Peyer's patch (tissue), 4 donors: Measurements from ENCODE around the gene EPS8L3. TPM values are rescaled to one million over a fixed set of nuclear protein-coding genes. Genes with fewer than 3 reads are reported as not detected.

Source experiments
- DNase-seq, 3 donors: peaks; one replicate each; pipeline ENCODE4 v3.0.0-alpha.2; 2017 to 2019
- H3K27ac ChIP-seq, 4 donors: fragments of 200-600 bp; sonication (generic); one replicate each; pipeline ENCODE4 v1.5.1; 2016 to 2019
- H3K27me3 ChIP-seq, 2 donors: fragments of 200-600 bp; sonication (generic); one replicate each; pipeline ENCODE4 v1.5.1; 2019
- H3K36me3 ChIP-seq, 3 donors: fragments of 200-600 bp; sonication (generic); one replicate each; pipeline ENCODE4 v1.5.1; 2016 to 2019
- H3K4me1 ChIP-seq, 4 donors: fragments of 200-600 bp; sonication (generic); one replicate each; pipeline ENCODE4 v1.5.1; 2016 to 2019
- H3K4me3 ChIP-seq, 4 donors: fragments of 200-600 bp; sonication (generic); 1 replicate in 3 of 4; 2 replicates in 1 of 4; pipeline ENCODE4 v1.5.1; 2016 to 2019; ENCODE audit warnings: mild to moderate bottlenecking in 1 of 4
- H3K9me3 ChIP-seq, 4 donors: fragments of 200-600 bp; sonication (generic); one replicate each; pipeline ENCODE4 v1.5.1; 2016 to 2019; ENCODE audit warnings: mild to moderate bottlenecking in 1 of 4
- CTCF ChIP-seq, 6 experiments: fragments of 450-650 bp in 4 of 6; fragments of 200-600 bp in 2 of 6; sonication (generic) in 1 of 6; IDR thresholded peaks; one replicate each; pipeline ENCODE4 v1.5.1; 2017 to 2019; ENCODE audit warnings: antibody characterized with exemption in 6 of 6, mild to moderate bottlenecking in 3 of 6, moderate library complexity in 1 of 6
- POLR2A ChIP-seq, 2 donors: fragments of 450-650 bp; IDR thresholded peaks; one replicate each; pipeline ENCODE4 v1.5.1; 2017; ENCODE audit warnings: antibody characterized with exemption in 2 of 2, mild to moderate bottlenecking in 2 of 2, moderate library complexity in 2 of 2
- total RNA-seq, 4 donors: library from RNA; depleted of rRNA; stranded (reverse); fragments of >200 nt; gene quantifications; one replicate each; pipeline ENCODE4 v1.1.0, GENCODE V29; 2016

The EPS8L3 gene
- total RNA-seq, 4 donors from 2014 or later: 263 to 745 (median 649) TPM

GRCh38 chr1:109788695-109789521 is 25.2 kb upstream of the EPS8L3 start:
- H3K9me3 ChIP-seq: no peaks in the 10 kb centered on the region
- H3K36me3 ChIP-seq: no peaks in the 10 kb centered on the region
- DNase-seq: peak in 2 of 3 donors; percentile 45 to 50
- no peak overlapping the region for H3K4me3 ChIP-seq
- no peak overlapping the region for H3K27ac ChIP-seq
- H3K4me1 ChIP-seq: peaks cover 4 to 71% (median 11%) of the 10 kb centered on the region in 4 donors
- peak in 3 of 6 experiments; percentile 31 to 36 (median 32) for TF ChIP-seq CTCF (IDR thresholded peaks at IDR 0.05)
- no peak for TF ChIP-seq POLR2A (IDR thresholded peaks at IDR 0.05)
- no peaks in the 10 kb centered on the region for H3K27me3 ChIP-seq

- Histone ChIP-seq H3K36me3 (no peaks in the 10 kb centered on the region), H3K4me3 (no peak overlapping the region), H3K9me3 (no peaks in the 10 kb centered on the region), H3K4me1 (peaks cover under 1 to 69% (median 10%) of the 10 kb centered on the region in 4 donors), H3K27ac (peak overlapping the region in 1 of 4 donors; percentile 81), H3K27me3 (no peaks in the 10 kb centered on the region)
- DNase-seq: peak in 2 of 3 donors; percentile 47 to 58
- TF ChIP-seq POLR2A (IDR thresholded peaks at IDR 0.05) (no peak), CTCF (IDR thresholded peaks at IDR 0.05) (no peak)
These were observed 24.3 kb upstream of the EPS8L3 start for GRCh38 chr1:109787845-109788601.

- H3K9me3 ChIP-seq: no peaks in the 10 kb centered on the region
- TF ChIP-seq CTCF (IDR thresholded peaks at IDR 0.05): no peak
- no peak for TF ChIP-seq POLR2A (IDR thresholded peaks at IDR 0.05)
- H3K4me1 ChIP-seq: peaks cover 0 to 66% (median 10%) of the 10 kb centered on the region in 4 donors
- H3K27ac ChIP-seq: peak overlapping the region in 3 of 4 donors; percentile 35 to 81 (median 76)
- H3K36me3 ChIP-seq: no peaks in the 10 kb centered on the region
- DNase-seq: peak in 2 of 3 donors; percentile 51 to 75
- H3K27me3 ChIP-seq: no peaks in the 10 kb centered on the region
- H3K4me3 ChIP-seq: no peak overlapping the region
These were observed 23.6 kb upstream of the EPS8L3 start for GRCh38 chr1:109787211-109787844.

- DNase-seq: peak in 2 of 3 donors; percentile 79 to 80
- Histone ChIP-seq H3K4me3 (no peak overlapping the region), H3K36me3 (no peaks in the 10 kb centered on the region), H3K27ac (peak overlapping the region in 3 of 4 donors; percentile 35 to 81 (median 76)), H3K9me3 (no peaks in the 10 kb centered on the region), H3K4me1 (peaks cover 0 to 58% (median 10%) of the 10 kb centered on the region in 4 donors), H3K27me3 (no peaks in the 10 kb centered on the region)
- TF ChIP-seq POLR2A (IDR thresholded peaks at IDR 0.05): no peak
- no peak for TF ChIP-seq CTCF (IDR thresholded peaks at IDR 0.05)
These were observed 22.9 kb upstream of the EPS8L3 start for GRCh38 chr1:109786531-109787021.

- Histone ChIP-seq H3K4me3 (no peak overlapping the region), H3K36me3 (no peaks in the 10 kb centered on the region), H3K27ac (peak overlapping the region in 2 of 4 donors; percentile 76 to 81), H3K9me3 (no peaks in the 10 kb centered on the region), H3K27me3 (no peaks in the 10 kb centered on the region), H3K4me1 (peaks cover 0 to 54% (median 8%) of the 10 kb centered on the region in 4 donors)
- no peak for DNase-seq
- no peak for TF ChIP-seq CTCF (IDR thresholded peaks at IDR 0.05)
- no peak for TF ChIP-seq POLR2A (IDR thresholded peaks at IDR 0.05)
These were observed 22.4 kb upstream of the EPS8L3 start for GRCh38 chr1:109786112-109786480.
